G401 (cell line): ENCODE data around the gene MTARC2. TPM values are rescaled to one million over a fixed set of nuclear protein-coding genes. Genes with fewer than 3 reads are reported as not detected.

Experiments used
- DNase-seq: peaks from one replicate; pipeline ENCODE4 v3.0.0-alpha.2; 2015; ENCODE audit warnings: low spot score
- in situ Hi-C: cut with HindIII; loops from 2 replicates; pipeline ENCODE4 v1.10.0; 2016; ENCODE audit warnings: low sequenced_read_pairs, mixed read lengths
- total RNA-seq: library from RNA; depleted of rRNA; stranded (reverse); fragments of >200 nt; shearing (Covaris generic); gene quantifications from 2 replicates; pipeline ENCODE4 v1.2.3, GENCODE V29; 2014; rRNA removed

The MTARC2 gene
- total RNA-seq, 1 experiment from 2014 or later = not detected

DNA sequence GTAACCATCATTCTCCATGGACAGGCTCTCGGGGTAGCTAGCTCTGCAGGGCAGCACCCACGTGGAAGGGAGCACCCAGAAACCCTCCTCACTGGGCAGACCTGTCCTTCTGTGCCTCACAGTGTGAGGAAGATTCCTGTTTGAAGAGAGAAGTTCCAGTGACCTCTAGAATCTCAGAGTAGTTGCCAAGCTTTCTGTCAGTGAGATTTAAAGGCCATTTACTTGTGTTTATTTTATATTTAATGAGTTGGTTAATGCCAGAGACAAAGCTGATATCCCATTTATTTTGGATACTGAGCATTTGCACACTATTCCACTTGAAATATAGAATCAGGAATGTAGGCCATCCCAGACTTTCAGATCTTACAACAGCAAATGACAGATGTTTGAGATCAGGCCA, 67.3 kb downstream of the MTARC2 start:
- no peak for DNase-seq
- in situ Hi-C loops = no loop called here

DNA sequence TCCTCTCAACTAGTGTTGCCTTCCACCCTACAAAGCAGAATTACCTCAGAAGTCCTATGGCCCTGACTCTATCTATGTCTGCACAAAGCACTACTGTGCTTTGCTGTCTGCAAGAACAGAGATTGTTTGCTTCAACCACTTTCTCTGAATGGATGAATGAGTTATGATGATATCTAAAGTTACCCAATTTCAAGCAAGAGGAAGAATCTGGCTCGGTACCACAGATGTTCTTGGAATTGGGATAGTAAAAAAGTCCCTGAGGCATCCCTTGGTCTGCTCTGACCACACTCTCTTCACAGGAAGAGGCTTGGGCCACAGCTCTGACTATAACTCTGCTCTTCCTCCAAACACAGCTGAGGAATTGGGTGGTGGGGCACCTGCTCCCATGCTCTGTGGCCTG, 69.8 kb downstream of the MTARC2 start:
- DNase-seq = no peak
- in situ Hi-C loops = no loop called here

DNA sequence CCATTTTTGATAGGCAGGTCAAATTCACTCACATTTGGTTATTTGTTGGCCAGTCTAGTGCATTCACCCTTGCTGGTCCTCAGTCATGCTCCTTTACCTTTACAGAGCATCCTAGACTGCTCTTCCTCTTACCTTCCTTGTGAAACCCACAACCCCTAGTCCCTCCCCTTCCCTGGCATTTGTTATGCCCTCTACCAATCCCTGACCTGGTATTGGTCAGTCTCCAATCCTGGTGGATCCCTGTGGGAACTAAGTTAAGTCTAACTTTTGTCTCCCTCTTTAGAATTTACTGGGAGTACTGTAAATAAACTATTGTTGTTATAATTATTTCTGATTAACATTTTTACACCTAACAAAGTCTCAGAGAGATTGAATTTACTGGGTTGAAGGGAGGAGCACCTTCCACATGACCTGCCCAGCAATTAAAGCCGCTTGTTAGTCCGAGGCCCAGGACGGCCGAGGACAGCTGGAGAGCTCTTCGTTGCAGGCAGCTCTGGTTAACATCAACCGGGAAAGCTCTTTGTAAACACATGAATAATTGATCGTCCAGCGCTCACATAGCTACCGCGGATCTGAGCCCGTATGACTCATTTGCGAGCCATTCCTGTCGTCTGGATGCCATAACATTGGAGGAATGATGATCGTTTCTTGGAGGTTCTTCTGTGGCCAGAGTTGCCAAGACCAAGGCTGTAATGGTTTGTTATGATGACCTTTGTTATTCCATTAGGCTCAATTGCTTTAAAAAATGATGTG, 70.5 kb downstream of the MTARC2 start:
- no peak for DNase-seq
- in situ Hi-C loops = no loop called here

DNA sequence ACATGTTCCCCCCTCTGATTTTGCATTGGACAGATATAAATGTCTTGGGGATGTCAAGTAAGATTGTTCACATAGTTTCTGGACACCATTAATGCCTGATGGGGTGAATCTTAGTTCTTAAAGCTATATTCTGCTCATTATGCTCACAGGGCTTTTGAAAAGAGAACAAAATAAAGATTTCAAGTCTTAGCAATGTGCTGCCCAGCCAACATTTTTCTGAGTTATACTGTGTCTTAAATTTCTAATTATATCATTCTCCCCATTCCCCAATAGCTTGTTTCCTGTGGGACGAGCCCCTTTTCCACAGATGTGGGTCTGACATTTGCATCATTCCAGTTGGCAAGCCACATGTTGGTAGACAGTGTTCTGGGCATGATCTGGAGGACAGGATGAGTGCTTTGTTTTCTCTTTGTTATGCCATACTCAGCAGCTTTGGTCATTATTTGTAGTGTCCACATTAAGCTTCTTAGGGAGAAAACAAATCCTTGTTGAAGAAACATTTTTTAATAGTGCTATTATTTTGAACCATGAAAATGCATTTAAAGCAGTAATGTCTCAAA, 71.4 kb downstream of the MTARC2 start:
- in situ Hi-C loops = no loop called here
- no peak for DNase-seq

DNA sequence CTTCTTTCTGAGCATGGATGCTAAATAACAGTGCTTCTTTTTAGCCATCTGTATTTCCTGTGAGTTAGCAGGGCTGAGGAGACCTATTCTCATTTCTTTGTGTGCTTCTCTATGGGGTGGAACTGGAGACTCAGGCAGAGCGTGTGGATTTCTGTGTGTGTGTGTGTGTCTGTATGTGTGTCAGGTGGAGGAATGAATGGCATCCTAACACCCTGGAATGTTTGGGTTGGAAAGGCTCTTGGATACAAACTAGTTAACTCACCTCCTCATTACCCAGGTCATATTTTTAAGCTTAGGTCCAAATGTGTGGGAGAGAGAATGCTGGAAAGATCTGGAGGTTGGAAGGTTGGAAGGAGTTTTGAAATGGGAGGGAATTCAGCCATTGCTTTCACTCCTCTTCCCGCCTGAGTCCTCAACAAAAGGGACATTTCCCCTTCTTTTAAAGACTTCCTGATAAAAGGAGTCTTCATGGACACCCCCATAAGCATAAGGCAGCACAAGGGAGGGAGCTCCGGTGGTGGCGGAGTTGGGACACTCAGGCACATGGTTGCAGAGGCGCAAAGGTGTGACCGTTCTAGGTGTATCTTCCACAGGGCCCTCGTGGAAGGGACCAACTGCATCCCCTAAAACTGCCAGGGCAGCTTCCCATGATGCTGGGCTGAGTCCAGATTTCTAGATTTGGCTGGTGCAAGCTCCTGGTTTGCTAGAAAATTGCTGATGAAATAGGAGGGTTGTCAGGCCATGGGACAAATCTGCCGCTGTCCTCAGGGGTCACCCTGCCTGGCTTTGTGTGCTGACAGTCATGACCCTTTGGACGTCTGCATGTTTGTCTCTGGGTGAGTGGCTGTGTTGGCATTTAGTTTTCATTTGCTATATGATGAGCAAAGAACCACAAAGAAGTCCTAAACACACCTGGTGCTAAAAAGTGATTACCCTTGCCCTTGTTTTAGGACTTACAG, 76.2 kb downstream of the MTARC2 start:
- no peak for DNase-seq
- in situ Hi-C loops = no loop called here

- in situ Hi-C loops = no loop called here
- no peak for DNase-seq
Observed at GRCh38 chr1:220825819-220826551, 77.9 kb downstream of the MTARC2 start.

DNA sequence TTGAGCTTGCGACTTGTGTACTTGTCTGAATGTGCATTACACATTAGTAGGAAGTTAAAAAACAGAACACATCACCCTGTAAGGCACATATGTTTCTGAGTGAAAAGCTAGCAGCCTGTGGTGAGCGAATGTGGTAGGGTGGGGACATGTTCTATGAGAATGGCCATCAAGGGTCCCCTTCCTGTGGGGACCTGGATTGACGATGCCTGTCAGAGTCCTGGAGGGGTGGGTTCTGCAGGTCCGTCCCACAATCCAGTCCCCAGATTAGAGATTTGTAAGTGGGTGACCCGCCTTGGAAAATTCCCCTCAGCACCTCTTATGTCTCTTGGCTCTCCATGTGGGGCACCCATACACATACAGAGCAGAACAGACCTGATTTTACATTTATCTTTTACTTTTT, 78.6 kb downstream of the MTARC2 start:
- no peak for DNase-seq
- in situ Hi-C loops = no loop called here

GRCh38 chr1:220827445-220828178, 79.5 kb downstream of the MTARC2 start:
- DNase-seq = no peak
- in situ Hi-C loops = no loop called here

DNA sequence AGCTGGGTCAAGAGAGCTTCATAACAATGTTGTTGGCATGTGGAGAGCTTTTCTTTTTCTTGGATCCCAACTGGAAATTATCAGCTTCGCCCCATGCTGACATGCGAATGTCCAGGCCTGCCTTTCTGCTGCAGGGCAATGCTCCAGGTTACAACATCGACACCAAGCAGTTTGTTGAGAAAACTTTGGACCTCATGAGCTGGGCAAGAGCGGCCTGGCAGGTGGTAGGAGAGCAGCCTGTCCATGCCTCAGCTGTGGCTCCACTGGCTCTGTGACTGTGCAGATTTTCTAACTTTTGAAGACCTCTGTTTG, 80.0 kb downstream of the MTARC2 start:
- DNase-seq = no peak
- in situ Hi-C loops = no loop called here

- in situ Hi-C loops = no loop called here
- DNase-seq = no peak
Observed at GRCh38 chr1:220828950-220829586, 80.9 kb downstream of the MTARC2 start.

DNA sequence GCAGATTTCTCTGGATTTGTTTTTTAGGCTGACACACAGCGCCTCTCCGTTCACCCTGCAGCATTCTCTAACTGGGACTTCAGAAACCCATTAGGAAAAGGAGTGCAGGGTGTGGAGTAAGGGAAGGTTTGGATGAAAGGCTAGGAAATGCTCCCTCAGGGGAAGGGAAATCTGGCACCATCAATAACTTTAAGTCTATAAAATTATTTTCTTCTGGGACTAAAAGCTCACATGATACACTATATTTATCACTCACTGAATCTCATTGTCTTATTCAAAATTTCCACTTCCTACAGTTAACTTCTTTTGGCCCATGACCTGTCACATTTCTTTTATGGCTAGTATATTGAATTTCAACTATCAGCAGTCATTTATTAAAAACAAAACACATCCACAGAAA, 85.3 kb downstream of the MTARC2 start:
- in situ Hi-C loops = no loop called here
- DNase-seq = no peak

Other genes starting within 250 kb of the MTARC2 start
- gene MARK1, start 220.2 kb upstream of the MTARC2 start, total RNA-seq = 4.0 and 6.4 TPM in 2 replicates
- 0.81 and 1.4 TPM in 2 replicates for gene C1orf115, start 58.0 kb upstream of the MTARC2 start, total RNA-seq
- not detected in 2 replicates for gene MTARC1, start 38.6 kb downstream of the MTARC2 start, total RNA-seq
- gene HLX, start 131.1 kb downstream of the MTARC2 start, total RNA-seq = not detected in 2 replicates